ENCODE results near the gene EFCAB8.

The EFCAB8 gene

DNA sequence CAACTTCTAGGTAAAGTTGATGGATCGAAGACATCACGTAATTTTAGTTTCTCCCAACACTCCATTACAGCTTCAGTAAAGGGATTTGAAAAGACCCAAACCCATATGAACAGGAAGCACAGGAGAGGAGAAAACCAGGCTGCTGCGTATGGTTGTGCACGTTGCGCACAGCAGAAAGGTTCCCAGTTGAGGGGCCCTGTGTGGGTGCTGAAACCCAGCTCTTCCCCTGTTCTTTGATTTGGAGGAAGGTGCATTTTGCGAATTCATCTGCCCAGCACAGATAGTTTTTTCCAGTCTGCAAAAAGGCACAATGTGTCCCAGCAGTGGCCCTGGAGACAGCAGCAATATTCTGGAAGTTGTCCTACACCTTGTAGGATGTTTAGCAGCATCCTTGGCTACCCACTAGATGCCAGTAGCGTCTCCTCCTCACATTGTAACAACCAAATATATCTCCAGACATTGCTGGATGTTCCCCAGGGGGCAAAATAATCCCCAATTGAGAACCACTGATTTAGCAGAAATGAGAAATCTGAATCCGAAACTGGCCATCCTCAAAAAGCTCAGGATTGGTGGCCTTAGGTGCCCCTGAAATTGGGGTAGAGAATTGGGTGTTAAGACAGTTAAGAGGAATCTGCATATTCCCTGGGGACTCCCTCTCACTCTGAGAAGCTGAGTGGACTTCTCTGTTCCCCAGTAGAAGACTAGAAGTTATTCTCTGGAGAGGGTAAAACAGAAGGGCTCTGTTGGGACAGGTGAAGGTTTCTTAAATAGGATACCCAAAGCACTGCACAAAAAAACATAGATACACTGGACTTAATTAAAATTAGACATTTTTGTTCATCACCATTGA lies 133.3 kb downstream of the EFCAB8 start:
- H2AFZ ChIP-seq (ENCODE audit: low read length): no peak overlapping the region
- no peak overlapping the region for H3K4me3 ChIP-seq (ENCODE audit: low read depth, low read length, poor library complexity, severe bottlenecking)
- H3K9ac ChIP-seq (ENCODE audit: low read length): no peak overlapping the region
- H3K4me2 ChIP-seq (ENCODE audit: low read length): no peak overlapping the region
- peaks cover 9% of the 10 kb centered on the region; the same call in 1 of the 2 replicates for H3K9me3 ChIP-seq (ENCODE audit: low read length)
- H3K4me1 ChIP-seq (ENCODE audit: insufficient read depth, low read length, severe bottlenecking): no peaks in the 10 kb centered on the region
- no peak overlapping the region for H3K27ac ChIP-seq (ENCODE audit: low read depth, low read length, poor library complexity, severe bottlenecking)
- H3K79me2 ChIP-seq (ENCODE audit: insufficient read depth, low read length): no peaks in the 10 kb centered on the region
- H4K20me1 ChIP-seq (ENCODE audit: insufficient read depth, low read length): no peaks in the 10 kb centered on the region
- H3K9me2 ChIP-seq (ENCODE audit: low read depth, low read length): no peaks in the 10 kb centered on the region
- TF ChIP-seq, protein P1, sequence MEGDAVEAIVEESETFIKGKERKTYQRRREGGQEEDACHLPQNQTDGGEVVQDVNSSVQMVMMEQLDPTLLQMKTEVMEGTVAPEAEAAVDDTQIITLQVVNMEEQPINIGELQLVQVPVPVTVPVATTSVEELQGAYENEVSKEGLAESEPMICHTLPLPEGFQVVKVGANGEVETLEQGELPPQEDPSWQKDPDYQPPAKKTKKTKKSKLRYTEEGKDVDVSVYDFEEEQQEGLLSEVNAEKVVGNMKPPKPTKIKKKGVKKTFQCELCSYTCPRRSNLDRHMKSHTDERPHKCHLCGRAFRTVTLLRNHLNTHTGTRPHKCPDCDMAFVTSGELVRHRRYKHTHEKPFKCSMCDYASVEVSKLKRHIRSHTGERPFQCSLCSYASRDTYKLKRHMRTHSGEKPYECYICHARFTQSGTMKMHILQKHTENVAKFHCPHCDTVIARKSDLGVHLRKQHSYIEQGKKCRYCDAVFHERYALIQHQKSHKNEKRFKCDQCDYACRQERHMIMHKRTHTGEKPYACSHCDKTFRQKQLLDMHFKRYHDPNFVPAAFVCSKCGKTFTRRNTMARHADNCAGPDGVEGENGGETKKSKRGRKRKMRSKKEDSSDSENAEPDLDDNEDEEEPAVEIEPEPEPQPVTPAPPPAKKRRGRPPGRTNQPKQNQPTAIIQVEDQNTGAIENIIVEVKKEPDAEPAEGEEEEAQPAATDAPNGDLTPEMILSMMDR (IDR thresholded peaks at IDR 0.05; ENCODE audit: low read length): no peak
- H3K27me3 ChIP-seq (ENCODE audit: insufficient read depth, low read length): no peaks in the 10 kb centered on the region; the same call in 1 of the 2 replicates
- H3K36me3 ChIP-seq (ENCODE audit: insufficient read depth, low read length): no peaks in the 10 kb centered on the region; the same call in 1 of the 2 replicates
- no peaks in the 10 kb centered on the region for H3F3A ChIP-seq (ENCODE audit: insufficient read depth, low read length)

DNA sequence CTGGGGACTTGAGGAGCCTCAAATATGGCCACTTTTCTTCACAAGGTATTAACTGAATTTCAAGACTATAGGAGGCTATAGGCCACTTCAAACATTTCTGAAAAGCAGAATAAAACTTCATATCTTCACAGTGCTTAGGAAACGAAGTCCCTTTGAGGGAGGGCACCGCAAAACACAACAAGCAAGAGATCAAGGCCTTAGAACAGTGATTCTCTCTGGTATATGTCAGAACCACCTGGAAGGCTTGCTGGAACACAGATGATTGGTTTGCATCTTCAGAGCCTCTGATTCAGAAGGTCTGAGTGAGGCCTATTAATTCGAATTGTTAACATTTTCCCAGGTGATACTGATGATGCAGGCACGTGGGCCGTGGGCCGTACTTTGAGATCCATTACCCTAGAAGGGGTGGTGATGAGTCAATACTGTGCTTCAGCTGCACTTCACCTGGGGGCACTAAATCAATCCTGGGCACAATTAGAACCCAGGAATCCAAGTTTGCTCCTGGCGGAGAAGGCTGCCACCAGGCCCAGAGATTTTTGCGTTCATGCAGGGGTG lies 134.8 kb downstream of the EFCAB8 start:
- Histone ChIP-seq H3K79me2 (ENCODE audit: insufficient read depth, low read length) (no peaks in the 10 kb centered on the region), H3K9me2 (ENCODE audit: low read depth, low read length) (no peaks in the 10 kb centered on the region), H3K36me3 (ENCODE audit: insufficient read depth, low read length) (no peaks in the 10 kb centered on the region; the same call in 1 of the 2 replicates), H3K4me1 (ENCODE audit: insufficient read depth, low read length, severe bottlenecking) (no peaks in the 10 kb centered on the region), H2AFZ (ENCODE audit: low read length) (no peak overlapping the region), H3K27ac (ENCODE audit: low read depth, low read length, poor library complexity, severe bottlenecking) (no peak overlapping the region), H3K4me3 (ENCODE audit: low read depth, low read length, poor library complexity, severe bottlenecking) (no peak overlapping the region), H3K9me3 (ENCODE audit: low read length) (peaks cover 9% of the 10 kb centered on the region; the same call in 1 of the 2 replicates), H3F3A (ENCODE audit: insufficient read depth, low read length) (no peaks in the 10 kb centered on the region), H3K27me3 (ENCODE audit: insufficient read depth, low read length) (no peaks in the 10 kb centered on the region; the same call in 1 of the 2 replicates), H3K4me2 (ENCODE audit: low read length) (no peak overlapping the region), H4K20me1 (ENCODE audit: insufficient read depth, low read length) (no peaks in the 10 kb centered on the region), H3K9ac (ENCODE audit: low read length) (no peak overlapping the region)
- TF ChIP-seq, protein P1 (IDR thresholded peaks at IDR 0.05; ENCODE audit: low read length): no peak

DNA sequence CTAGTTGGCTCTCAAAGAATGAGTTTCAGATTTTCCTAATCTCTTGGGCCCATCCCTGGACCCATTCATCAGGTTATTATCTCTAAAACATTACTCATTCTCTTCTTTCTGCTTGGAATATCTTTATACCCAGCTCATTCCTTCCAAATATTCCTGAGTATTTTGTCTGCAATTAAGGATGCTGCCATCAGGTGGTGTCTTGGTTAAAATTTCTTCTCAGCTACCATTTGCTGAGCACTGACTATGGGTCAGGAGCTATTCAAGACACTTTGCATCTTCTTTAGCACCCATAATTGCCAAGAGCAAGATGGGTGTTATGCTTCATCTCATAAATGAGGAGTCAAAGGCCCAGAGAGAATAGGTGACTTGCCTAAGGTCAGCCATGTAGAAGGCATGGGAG lies 137.1 kb downstream of the EFCAB8 start:
- no peaks in the 10 kb centered on the region; the same call in 1 of the 2 replicates for H3K36me3 ChIP-seq (ENCODE audit: insufficient read depth, low read length)
- H3K4me1 ChIP-seq (ENCODE audit: insufficient read depth, low read length, severe bottlenecking): no peaks in the 10 kb centered on the region
- H3F3A ChIP-seq (ENCODE audit: insufficient read depth, low read length): no peaks in the 10 kb centered on the region
- TF ChIP-seq, protein P1 (IDR thresholded peaks at IDR 0.05; ENCODE audit: low read length): no peak
- TF ChIP-seq EZH2 (IDR thresholded peaks at IDR 0.05; ENCODE audit: borderline replicate concordance, low read length): no peak
- peaks cover 9% of the 10 kb centered on the region; the same call in 1 of the 2 replicates for H3K9me3 ChIP-seq (ENCODE audit: low read length)
- H3K9me2 ChIP-seq (ENCODE audit: low read depth, low read length): no peaks in the 10 kb centered on the region
- no peak overlapping the region for H3K4me3 ChIP-seq (ENCODE audit: low read depth, low read length, poor library complexity, severe bottlenecking)
- H4K20me1 ChIP-seq (ENCODE audit: insufficient read depth, low read length): no peaks in the 10 kb centered on the region
- H3K27ac ChIP-seq (ENCODE audit: low read depth, low read length, poor library complexity, severe bottlenecking): no peak overlapping the region
- no peak overlapping the region for H2AFZ ChIP-seq (ENCODE audit: low read length)
- no peaks in the 10 kb centered on the region for H3K79me2 ChIP-seq (ENCODE audit: insufficient read depth, low read length)
- no peak overlapping the region for H3K4me2 ChIP-seq (ENCODE audit: low read length)
- no peak overlapping the region for H3K9ac ChIP-seq (ENCODE audit: low read length)
- H3K27me3 ChIP-seq (ENCODE audit: insufficient read depth, low read length): peaks cover 4% of the 10 kb centered on the region; the same call in 1 of the 2 replicates
